Measurements from ENCODE around the gene AGAP1.

Gene AGAP1

GRCh38 chr2:235493775-235494715, at the start of gene AGAP1:
AGAP1 (plus strand) TSS chr2:235494043.
- peak; percentile 30 for DNase-seq

- no peak for DNase-seq
These were observed 49.7 kb upstream of the AGAP1 start for GRCh38 chr2:235444101-235444597.

GRCh38 chr2:235445116-235445515, 48.7 kb upstream of the AGAP1 start:
- DNase-seq = no peak

- no peak for DNase-seq
These were observed 47.8 kb upstream of the AGAP1 start for GRCh38 chr2:235446082-235446481.

GRCh38 chr2:235447210-235447609, 46.6 kb upstream of the AGAP1 start:
- no peak for DNase-seq

- no peak for DNase-seq
These were observed 44.3 kb upstream of the AGAP1 start for GRCh38 chr2:235449568-235449967.

- no peak for DNase-seq
These were observed 40.2 kb upstream of the AGAP1 start for GRCh38 chr2:235453605-235454151.

GRCh38 chr2:235458839-235459273, 35.0 kb upstream of the AGAP1 start:
- no peak for DNase-seq

GRCh38 chr2:235460548-235461047, 33.2 kb upstream of the AGAP1 start:
- DNase-seq = no peak

- DNase-seq = no peak
These were observed 32.0 kb upstream of the AGAP1 start for GRCh38 chr2:235461763-235462414.

GRCh38 chr2:235462415-235462790, 31.4 kb upstream of the AGAP1 start:
- DNase-seq = no peak

GRCh38 chr2:235463893-235464292, 29.9 kb upstream of the AGAP1 start:
- no peak for DNase-seq

- DNase-seq = no peak
These were observed 26.3 kb upstream of the AGAP1 start for GRCh38 chr2:235467588-235467987.

GRCh38 chr2:235468978-235469655, 24.7 kb upstream of the AGAP1 start:
- DNase-seq = no peak

- DNase-seq = no peak
These were observed 22.6 kb upstream of the AGAP1 start for GRCh38 chr2:235471186-235471747.

- DNase-seq = no peak
These were observed 21.4 kb upstream of the AGAP1 start for GRCh38 chr2:235472443-235472842.

GRCh38 chr2:235478609-235479008, 15.2 kb upstream of the AGAP1 start:
- DNase-seq = no peak

- no peak for DNase-seq
These were observed 14.2 kb upstream of the AGAP1 start for GRCh38 chr2:235479604-235480003.

GRCh38 chr2:235480614-235481013, 13.2 kb upstream of the AGAP1 start:
- DNase-seq = no peak

GRCh38 chr2:235483313-235483712, 10.5 kb upstream of the AGAP1 start:
- DNase-seq = no peak

GRCh38 chr2:235485362-235485761, 8.5 kb upstream of the AGAP1 start:
- no peak for DNase-seq

- no peak for DNase-seq
These were observed 7.1 kb upstream of the AGAP1 start for GRCh38 chr2:235486729-235487128.

- no peak for DNase-seq
These were observed 3.9 kb upstream of the AGAP1 start for GRCh38 chr2:235489897-235490296.

All from activated CD4-positive, alpha-beta T cell treated with anti-CD3 and anti-CD28 coated beads, Interleukin-2, Interleukin-6, amounts not matched to agents 100 ng/mL and 50 ng/mL, durations not matched to agents 16 hours and 8 hours (primary cell).